AG09319 (cell line): ENCODE measurements around the gene RAI14.
A peak's percentile ranks its signal among the peaks of the same experiment; 100 is the strongest.

Source experiments
- DNase-seq: peaks from one replicate; pipeline ENCODE4 v3.0.0-alpha.2; 2010; ENCODE audit warnings: low read depth; ENCODE audit errors: extremely low read depth
- CTCF ChIP-seq: IDR thresholded peaks from 2 replicates; pipeline ENCODE4 v1.5.1; 2011; ENCODE audit warnings: low read depth, mild to moderate bottlenecking, inconsistent platforms, low read length, moderate library complexity

The RAI14 gene

GRCh38 chr5:34656001-34656699 is at the start of gene RAI14:
Gene RAI14, plus strand, starts transcription at chr5:34656328. Its CDS starts 30,592 bp downstream, at chr5:34686920.
- DNase-seq, result peak; percentile 77
- no peak for TF ChIP-seq CTCF

- DNase-seq, result no peak
- TF ChIP-seq CTCF, result no peak
Measured at GRCh38 chr5:34608368-34608767, 47.8 kb upstream of the RAI14 start.

GRCh38 chr5:34608859-34609648 is 47.1 kb upstream of the RAI14 start:
- peak; percentile 60 for DNase-seq
- no peak for TF ChIP-seq CTCF

GRCh38 chr5:34609951-34610441 is 46.1 kb upstream of the RAI14 start:
- no peak for DNase-seq
- TF ChIP-seq CTCF, result no peak

- DNase-seq, result no peak
- TF ChIP-seq CTCF, result no peak
Measured at GRCh38 chr5:34610546-34610945, 45.6 kb upstream of the RAI14 start.

- no peak for DNase-seq
- TF ChIP-seq CTCF, result no peak
Measured at GRCh38 chr5:34611464-34612415, 44.4 kb upstream of the RAI14 start.
